GM13976 (cell line): ENCODE data around the gene FAM83F.
A peak's percentile ranks its signal among the peaks of the same experiment; 100 is the strongest.

Experiments used
- DNase-seq: peaks from one replicate; pipeline ENCODE4 v3.0.0; 2012; ENCODE audit warnings: low spot score
- in situ Hi-C: fragments of 300-500 bp; cut with MboI; formaldehyde crosslinking; loops from one replicate; pipeline ENCODE4 v1.12.0; 2022; ENCODE audit warnings: low sequenced_read_pairs, mixed read lengths, inconsistent platforms; ENCODE audit not compliant: unreplicated experiment
- TF ChIP-seq, protein P1 (sequence below): IDR thresholded peaks from 2 replicates; pipeline ENCODE4 v1.5.1; 2012; ENCODE audit warnings: borderline replicate concordance, mild to moderate bottlenecking; ENCODE audit not compliant: insufficient read depth; ENCODE audit errors: extremely low read depth, missing control alignments, control extremely low read depth

Gene FAM83F

DNA sequence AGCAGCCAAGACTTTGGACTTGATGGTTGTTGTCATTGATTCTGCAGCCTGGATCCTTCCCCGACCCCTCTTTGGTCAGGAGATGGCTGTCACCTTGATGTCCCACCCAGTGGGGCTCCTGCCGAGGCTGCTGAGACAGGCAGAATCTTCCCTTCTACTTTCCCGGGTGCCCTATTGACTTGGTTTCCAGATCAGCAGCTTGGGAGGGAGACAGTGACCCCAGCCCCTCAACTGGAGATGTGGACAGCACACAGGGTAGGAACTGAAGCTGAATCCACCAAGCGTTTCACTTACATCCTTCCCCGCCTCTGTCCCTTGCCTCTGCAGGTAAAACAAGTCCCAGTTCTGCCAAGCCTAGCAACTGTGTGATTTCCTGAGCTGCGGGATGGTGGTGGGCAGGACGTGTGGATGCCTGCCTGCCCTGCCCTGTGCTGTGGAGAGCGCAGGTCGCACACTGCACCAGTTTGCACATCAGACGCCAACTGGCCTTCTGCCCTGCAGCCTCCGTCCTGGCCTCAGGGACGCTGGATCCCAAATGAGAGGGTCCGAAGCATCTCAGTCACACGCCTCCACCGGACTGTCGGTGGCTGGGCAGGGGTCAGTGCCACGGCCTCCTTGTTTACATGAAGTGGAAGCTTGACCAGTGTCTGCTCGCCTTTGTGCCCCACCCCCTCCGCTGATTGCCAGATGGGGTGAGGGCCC is 34.6 kb downstream of the FAM83F start:
- TF ChIP-seq, protein P1, sequence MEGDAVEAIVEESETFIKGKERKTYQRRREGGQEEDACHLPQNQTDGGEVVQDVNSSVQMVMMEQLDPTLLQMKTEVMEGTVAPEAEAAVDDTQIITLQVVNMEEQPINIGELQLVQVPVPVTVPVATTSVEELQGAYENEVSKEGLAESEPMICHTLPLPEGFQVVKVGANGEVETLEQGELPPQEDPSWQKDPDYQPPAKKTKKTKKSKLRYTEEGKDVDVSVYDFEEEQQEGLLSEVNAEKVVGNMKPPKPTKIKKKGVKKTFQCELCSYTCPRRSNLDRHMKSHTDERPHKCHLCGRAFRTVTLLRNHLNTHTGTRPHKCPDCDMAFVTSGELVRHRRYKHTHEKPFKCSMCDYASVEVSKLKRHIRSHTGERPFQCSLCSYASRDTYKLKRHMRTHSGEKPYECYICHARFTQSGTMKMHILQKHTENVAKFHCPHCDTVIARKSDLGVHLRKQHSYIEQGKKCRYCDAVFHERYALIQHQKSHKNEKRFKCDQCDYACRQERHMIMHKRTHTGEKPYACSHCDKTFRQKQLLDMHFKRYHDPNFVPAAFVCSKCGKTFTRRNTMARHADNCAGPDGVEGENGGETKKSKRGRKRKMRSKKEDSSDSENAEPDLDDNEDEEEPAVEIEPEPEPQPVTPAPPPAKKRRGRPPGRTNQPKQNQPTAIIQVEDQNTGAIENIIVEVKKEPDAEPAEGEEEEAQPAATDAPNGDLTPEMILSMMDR, result no peak
- in situ Hi-C loops, result no loop called here
- peak; percentile 17 for DNase-seq

DNA sequence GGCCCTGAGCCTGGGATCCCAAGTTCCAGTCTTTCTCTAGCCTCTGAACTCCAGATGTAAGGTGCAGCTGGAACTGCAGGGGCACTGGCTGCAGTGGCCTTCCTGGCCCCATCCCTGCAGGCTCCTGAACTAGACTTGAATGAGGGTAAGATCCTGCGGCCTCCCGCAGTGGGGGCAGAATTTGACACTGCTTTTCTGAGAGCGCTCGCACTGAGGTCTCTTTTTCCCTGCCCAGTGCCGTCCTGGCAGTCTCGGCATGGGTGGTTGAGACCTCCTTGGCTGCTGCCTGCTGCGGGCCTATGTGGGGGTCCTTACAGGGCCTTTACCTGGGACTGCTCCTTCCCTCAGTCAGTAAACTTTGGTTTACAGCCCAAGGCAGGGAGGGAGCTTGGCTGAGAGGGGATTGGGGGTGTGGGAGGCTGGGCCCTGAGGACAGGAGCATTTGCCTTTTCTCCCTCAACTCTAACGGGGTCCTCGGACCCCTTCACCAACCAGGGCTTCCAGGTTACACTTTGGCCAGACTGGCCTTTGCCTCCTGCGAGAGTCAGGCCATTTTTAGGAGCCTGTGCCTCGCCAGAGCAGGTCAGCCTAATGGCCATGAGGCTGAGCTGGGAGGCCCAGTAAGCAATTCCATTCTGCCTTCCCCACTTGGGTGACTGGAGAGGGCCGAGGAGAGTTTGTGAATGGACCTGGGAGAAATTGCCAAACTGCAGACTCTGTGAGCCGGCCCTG is 35.4 kb downstream of the FAM83F start:
- in situ Hi-C loops, result loop anchor here (5.0 to 10.0 kb wide), 2 partner anchors 315 to 493 kb away; partner anchors contain the start of gene ADSL
- no peak for DNase-seq
- TF ChIP-seq, protein P1, result no peak

DNA sequence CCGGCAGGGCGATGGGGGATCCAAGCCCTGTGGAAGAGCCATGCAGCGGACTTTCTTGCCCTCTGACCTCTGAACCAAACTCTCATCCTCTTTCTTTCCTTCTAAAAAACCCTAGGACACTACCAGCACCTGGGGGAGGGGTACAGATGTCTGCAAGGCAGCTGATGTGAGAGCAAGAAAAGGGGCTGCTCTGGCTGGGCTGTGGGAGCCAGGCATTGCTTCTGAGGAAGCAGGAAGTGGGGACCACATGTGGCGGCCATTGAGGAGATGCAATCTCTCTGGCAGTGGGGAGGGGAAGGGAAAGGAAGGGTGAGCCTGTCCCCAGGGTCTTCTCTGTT is 36.0 kb downstream of the FAM83F start:
- DNase-seq, result no peak
- in situ Hi-C loops, result loop anchor here (5.0 to 10.0 kb wide), 2 partner anchors 314 to 493 kb away; partner anchors contain the start of gene ADSL
- TF ChIP-seq, protein P1, result no peak

DNA sequence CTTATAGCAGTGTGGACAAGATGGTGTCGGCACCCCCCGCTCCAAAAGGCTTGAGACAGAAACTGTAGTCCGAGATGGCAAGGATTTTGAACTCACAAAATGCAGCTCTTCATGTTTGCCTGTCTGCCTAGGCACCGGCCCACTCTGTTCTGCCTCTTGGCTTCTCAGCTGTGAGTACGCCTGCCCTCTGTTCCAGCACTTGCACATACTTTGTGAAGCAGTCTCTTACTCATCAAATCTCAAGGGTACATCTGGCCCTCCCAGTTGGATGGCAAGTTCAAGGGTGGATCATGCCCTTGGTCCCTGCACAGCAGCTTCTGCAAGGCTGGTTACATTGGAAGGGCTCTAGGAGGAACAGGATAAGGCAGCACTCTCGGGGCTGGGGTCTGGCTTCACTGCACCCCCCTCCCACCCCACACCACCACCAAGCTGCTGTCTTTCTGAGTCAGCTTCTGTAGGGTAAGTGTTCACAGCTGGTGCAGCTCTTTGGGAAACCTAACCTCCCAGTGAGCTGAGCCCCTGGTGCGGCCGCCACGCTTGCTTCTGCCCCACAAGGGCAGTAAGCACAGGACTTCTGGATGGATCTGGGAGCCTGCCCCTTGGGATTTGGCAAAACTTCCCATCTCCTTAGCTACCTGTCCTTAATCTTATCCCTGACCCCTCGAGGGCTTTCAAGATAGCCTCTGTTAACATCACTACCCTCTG is 37.2 kb downstream of the FAM83F start:
- in situ Hi-C loops, result loop anchor here (5.0 to 10.0 kb wide), 2 partner anchors 313 to 495 kb away; partner anchors contain the start of gene ADSL
- TF ChIP-seq, protein P1, result no peak
- no peak for DNase-seq

DNA sequence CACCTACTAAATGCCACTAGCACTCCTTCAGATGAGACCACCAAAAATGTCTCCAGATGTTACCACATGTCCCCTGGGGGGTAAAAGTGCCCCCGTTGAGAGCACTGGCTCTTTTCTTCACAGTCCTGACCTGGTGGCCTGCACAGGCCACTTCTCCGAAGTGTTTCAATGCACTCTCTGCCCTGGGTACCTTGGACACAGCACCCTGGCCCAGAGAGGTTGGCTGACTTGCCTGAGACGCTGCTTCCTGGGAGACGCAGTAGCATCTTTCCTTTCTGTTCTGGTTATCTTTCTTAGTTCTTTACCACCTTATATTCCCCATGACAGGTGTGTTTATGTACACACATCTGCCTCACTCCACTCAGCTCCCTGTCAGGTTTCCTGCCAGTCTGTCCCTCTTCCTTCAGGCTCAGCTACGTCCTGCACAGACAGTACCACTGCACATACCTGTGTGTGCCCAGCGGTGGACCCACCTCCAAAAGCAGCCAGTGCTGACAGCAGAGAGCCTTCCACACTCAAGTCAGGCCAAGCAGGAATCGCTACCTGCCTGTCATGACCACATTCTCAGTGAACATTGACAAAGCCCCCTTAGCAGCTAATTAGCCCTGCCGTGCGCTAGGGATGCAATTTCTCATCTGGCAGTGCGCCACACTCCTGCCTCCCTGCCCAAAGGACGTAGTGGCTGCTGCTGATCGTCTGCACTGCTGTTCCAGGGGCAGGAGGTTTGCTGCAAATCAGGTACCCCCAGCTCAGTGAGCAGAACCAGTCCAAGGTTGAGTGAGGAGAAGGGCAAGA is 39.0 kb downstream of the FAM83F start:
- in situ Hi-C loops, result loop anchor here (5.0 to 10.0 kb wide), 2 partner anchors 311 to 496 kb away; partner anchors contain the start of gene ADSL
- TF ChIP-seq, protein P1, result no peak
- no peak for DNase-seq
